ENCODE measurements around the gene WBP1L.
"Not testable (repeated sequence)": the region's sequence is repeated elsewhere in the genome, so short reads cannot be mapped to it uniquely, and the experiment has no call there.

WBP1L gene

DNA sequence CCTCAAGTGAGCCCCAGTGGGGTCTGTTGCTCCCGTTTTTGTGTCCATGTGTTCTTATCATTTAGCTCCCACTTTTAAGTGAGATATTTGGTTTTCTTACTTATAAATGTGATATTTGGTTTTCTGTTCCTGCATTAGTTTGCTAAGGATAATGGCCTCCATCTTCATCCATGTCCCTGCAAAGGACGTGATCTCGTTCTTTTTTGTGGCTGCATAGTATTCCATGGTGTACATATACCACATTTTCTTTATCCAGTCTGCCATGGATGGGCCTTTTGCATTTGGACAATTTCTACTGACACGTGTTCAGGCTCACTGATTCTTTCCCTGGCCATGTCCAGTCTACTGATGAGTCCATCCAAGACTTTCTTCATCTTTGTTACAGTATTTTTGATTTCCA lies 19.8 kb upstream of the WBP1L start:
- DNase-seq (ENCODE audit: low read depth): no peak

DNA sequence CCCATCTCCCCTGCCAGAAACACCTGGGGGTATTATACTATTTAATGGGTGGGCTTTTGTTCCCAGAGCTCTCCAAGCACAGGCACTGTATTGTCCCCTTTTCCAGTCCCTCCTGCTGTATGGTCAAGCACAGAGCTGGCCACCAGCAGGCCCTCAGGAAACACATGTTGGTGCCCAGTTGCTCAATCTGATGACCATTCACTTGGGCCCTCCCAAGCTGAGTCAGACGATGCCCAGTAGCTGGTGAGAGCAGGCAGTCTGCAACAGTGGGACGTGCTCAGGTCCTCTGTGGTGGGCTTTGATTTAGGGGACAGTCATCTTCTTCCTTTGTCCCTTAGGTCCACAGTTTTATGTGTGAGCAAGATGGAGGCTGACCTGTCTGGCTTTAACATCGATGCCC lies 17.5 kb upstream of the WBP1L start:
- no peak for DNase-seq (ENCODE audit: low read depth)

DNA sequence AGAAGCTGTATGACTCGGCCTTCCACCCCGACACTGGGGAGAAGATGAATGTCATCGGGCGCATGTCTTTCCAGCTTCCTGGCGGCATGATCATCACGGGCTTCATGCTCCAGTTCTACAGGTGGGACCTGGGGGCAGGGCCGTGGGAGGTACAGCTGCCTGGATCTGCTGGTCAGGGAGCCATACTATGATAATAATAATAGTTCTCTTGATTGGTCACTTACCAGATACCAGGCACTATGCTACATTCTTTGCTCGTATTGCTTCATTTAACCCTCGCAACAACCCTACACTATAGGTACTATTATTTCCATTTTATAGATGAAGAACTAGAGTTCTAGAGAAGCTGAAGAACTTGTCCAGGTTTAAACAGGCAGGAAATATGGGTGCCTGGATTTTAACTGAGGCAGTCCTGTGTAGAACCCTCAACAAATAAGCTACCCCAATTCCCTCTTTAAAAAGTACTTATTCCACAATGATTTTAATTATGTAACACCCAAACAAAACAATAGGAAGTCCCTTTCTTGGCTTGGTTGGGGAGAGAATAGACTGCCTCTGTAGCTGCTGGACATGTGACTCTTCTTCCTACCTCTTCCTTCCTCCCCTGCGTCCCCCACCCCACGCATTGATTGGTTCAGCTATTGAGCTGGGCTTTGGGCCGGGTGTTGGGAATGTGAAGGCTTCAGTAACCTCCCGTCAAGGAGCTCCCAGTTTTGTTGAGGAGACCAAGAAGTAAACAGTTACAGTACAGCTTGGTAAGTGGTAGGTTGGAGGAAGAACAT lies 16.5 kb upstream of the WBP1L start:
- no peak for DNase-seq (ENCODE audit: low read depth)

DNA sequence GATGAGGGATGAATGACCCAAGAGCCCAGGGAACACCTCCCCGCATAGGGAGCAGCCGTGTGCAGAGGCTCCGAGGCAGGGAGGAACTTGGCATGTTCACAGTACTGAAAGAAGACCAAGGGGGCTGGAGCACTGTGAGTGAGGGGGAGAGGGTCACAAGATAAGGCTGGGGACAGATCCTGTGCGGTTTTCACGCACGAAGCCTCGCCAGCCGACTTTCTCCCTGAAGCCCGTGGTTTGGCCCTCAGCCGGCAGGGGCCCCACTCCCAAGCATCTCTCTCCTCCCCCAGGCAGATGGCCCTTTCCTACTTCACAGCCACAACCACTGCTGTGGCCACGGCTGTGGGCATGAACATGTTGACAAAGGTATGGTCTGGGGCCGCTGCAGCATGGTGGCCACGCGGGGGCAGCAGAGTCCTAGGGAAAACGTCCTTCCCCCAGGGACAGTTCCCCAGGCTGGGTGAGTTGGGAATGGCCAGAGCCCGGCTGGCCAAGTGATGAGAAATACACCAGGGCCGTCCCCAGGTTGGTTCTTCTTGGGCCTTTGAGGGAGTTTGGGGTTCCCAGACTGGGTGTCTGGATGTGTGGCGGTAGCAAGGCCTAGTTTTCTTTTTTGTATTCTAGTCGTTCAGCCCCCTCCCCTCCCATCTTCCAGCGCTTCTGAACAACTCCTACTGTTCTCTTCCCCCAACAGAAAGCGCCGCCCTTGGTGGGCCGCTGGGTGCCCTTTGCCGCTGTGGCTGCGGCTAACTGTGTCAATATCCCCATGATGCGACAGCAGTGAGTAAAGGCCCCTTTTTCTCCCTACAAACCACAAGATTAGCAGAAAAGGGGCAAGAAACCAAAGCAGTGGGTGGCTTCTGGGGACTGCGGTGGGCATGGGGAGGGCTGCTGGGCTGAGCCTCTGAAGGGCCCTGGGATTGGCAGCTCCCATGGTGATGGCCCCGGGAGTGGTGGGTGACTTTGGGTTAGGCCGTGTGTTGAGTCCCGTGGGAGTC lies 14.4 kb upstream of the WBP1L start:
- DNase-seq (ENCODE audit: low read depth): peak; percentile 37

DNA sequence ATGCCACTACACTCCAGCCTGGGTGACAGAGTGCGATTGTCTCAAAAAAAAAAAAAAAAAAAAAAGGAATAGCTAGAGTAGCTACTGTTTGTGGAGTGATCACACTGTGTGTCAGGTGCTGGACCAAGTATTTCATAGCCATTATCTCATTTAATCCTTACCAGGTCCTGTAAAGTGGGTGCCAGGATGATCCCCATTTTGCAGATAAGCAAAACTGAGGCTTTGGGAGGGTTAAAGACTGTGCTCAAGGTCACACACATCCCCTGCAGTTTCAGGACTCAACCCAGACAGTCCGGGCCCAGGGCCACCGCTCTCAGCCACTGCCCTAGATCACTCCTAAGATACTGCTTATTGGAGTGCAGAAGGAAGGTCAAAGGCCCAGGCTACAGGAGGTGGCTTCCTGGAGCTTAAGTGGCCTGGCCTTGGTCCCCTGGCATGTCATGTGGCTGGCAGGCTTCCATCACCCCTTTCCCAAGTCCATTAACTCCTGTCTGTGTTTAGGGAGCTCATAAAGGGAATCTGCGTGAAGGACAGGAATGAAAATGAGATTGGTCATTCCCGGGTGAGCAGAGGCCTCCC lies 12.4 kb upstream of the WBP1L start:
- no peak for DNase-seq (ENCODE audit: low read depth)

DNA sequence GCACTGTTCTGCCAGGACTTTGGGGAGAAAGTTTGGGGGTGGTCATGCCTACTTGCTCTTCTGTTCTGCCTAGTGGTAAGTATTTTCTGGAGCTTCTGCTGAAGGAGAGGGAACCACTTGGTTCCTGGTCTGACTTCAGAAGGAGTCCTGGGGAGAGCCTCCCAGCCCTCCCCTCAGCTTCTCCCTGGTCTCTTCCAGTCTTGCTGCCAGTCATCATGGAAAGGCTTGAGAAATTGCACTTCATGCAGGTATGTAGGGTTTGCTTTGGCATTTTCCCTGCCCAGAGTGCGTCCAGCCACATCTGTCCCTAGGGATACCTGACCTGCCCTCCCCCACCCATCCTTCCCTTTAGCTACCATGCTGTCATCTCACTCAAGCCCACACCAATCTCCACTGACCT lies 11.1 kb upstream of the WBP1L start:
- DNase-seq (ENCODE audit: low read depth): no peak

DNA sequence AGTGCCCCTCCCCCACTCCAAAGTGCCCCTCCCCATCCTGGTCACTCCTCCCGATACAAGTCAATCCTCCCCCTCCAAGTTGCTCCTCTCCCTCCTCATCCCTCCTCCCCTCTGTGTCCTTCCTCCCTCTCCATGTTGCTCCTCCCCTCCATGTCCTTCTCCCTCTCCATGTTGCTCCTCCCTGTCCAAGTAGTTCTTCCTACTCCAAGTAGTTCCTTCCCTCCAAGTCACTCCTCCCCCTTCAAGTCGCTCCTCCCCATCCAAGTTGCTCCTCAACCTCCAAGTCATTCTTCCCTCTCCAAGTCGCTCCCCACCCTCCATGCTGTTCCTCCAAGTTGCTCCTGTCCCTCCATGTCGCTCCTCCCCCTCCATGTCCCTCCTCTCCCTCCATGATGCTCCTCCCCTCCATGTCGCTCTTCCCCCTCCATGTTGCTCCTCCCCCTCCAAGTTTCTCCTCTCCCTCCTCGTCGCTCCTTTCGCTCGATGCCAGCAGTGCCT lies 8.6 kb upstream of the WBP1L start:
- DNase-seq (ENCODE audit: low read depth): no peak

DNA sequence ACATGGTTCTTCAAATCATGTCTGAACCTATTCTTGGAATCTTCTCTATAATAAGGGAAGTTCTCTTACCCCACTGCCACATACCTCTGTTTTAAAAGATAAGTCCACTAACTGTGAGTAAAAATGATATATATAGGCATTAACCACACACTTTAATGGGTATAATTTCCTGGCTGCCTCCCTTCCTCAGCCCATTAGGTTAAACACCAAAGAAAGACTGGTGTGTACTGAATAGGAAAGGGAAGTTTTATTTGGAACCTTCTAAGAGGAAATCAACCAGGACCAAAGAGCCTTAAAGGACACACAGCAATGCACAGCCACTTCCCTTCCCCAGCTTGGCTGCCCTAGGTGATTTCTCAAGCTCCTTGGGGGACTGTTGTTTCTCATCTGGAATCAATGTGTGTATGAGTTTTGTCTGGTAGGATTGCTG lies 5.0 kb upstream of the WBP1L start:
- no peak for DNase-seq (ENCODE audit: low read depth)

DNA sequence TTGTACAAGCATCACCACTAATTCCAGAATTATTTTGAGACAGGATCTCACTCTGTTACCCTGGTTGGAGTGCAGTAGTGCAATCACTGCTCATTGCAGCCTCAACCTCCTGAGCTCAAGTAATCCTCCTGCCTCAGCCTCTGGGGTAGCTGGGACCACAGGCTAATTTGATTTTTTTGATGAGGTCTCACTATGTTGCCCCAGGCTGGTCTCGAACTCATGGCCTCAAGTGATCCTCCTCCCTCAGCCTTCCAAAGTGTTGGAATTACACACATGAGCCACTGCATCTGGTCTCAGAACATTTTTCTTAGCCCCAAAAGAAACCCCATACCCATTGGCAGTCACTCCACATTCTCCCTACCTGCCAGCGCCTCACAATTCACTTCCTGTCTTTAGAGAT lies 3.5 kb upstream of the WBP1L start:
- no peak for DNase-seq (ENCODE audit: low read depth)

DNA sequence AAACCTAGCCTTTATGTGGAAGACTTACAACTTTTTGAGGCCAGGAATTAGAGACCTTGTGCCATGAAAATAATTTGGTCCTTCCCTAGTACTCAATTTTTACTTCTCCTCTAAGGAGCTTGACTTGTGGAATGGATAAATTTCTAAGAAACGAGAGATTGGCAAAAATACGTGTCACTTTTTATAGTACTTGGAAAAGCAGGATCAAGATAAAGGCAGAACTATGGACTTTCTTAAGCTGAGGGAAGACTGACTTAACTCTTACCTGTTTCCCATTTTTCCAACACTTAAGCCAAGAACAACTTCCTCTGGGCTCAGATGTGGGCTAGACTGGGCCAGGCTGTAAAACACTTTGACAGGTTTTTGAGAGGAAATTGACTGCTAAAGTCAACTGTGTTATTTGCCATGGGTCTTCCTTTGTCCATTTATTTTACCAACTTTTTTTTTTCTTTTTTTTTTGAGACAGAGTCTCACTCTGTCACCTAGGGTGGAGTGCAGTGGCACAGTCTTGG lies 2.0 kb upstream of the WBP1L start:
- DNase-seq (ENCODE audit: low read depth): no peak

DNA sequence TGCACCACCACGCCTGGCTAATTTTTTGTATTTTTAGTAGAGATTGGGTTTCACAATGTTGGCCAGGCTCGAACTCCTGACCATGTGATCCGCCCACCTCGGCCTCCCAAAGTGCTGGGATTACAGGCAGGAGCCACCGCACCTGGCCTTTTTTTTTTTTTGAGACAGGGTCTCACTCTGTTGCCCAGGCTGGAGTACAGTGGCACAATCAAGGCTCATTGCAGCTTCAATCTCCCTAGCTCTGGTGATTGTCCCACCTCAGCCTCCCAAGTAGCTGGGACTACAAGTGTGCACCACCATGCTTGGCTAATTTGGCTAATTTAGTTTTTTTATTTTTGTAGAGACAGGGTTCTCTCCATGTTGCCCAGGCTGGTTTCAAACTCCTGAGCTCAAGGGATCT lies 1.4 kb upstream of the WBP1L start:
- not testable (repeated sequence) for DNase-seq (ENCODE audit: low read depth)

DNA sequence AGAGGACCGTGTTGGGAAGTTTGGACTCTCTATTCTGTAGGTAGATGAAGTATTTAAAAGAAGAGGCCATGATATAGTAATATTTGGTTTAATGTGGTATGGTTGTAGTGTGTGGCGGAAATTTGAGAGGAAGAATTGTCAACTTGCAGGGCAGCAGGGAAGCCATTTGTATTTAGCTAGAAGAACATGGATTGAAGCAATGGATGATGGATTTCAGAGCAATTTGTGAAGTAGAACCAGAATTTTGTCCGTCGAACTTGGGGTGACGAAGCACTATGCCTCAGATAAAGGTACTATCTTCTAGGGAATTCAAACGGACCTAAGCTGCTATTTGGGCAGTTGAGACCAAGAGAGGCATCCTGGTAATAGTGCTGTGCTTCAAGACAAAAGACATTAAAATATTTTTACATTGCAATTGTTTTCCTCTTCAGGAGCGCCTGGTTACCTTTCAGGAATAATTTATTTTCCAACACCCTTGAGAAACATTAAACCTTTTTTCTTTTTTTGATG lies 615 bp upstream of the WBP1L start:
- no peak for DNase-seq (ENCODE audit: low read depth)

DNA sequence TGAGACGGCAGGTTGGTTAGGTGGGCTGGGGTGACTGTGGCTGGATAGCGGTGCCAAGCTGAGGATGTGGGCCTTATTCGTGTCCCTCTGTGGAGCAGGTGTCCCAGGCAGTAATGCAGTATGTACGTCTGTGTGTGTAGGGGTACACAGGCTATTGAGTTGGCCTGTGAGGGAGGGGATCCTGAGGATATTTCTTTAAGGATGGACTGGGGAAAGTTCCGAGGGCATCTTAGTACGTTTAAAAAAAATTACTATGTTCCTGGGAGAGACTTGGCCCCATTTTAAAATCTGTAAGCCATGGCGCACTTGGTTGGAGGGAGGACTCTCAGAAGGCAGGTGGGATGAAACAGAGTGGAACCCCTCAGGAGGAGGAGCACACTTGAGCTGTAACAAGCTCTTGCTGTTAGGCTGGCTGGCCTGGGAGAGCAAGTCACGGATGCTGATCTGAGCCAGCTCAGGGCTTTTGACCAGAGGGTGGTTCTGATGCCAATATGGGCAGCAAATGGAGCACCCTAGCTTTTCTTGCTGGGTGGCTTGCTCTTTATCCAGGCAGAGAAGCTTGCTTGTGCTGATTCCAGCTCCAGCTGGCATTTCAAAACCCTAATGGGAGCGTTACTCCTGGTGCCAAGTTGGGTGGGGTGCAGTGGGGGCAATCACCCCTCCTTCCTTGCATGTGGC lies 765 bp downstream of the WBP1L start:
- no peak for DNase-seq (ENCODE audit: low read depth)

DNA sequence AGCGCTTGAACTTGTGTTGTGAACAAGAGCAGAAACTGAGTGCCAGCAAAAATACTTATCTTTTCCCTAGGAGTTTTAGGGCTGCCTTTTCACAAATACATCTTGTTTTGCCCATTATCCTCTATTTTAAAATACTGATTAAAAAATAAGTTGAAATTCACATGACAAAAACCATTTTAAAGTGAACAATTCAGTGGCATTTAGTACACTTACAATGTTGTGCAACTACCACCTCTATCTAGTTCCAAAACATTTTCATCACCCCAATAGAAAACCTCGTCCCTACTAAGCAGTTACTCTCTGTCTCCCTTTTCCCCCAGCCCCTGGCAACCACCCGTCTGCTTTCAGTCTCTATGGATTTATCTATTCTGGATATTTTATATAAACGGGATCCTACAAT lies 1.4 kb downstream of the WBP1L start:
- no peak for DNase-seq (ENCODE audit: low read depth)

DNA sequence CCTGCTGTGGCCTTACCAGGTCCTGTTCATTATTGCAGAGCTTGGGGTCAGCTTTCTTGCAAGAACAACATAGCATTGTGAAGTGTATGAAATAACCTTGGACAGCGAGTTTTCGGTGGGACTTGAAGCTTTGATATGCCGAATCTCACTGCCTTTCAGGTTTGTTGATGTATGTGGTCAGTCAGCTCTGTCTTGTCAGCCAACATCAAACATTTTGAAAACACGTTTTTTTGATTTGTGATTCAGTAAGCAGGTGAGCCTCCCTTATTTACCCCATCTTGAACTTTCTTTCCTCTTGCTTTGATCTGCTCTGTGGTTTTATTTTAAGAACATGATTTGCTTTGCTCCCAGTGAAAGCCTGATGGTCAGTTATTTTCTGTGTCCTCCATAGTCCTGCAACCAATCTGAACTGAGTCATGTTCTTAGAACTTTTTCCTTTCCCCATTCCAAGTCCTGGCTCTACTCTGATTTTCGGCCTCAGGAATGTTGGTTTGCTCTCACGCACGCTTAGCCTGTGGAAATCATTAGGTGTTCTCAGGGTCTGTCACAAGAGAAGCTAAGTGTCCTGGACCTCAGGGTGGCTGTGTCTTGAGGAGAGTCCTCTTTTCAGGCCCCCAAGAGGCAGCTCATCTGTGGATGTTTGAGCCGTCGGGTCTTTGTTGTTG lies 8.7 kb downstream of the WBP1L start:
- no peak for DNase-seq (ENCODE audit: low read depth)

DNA sequence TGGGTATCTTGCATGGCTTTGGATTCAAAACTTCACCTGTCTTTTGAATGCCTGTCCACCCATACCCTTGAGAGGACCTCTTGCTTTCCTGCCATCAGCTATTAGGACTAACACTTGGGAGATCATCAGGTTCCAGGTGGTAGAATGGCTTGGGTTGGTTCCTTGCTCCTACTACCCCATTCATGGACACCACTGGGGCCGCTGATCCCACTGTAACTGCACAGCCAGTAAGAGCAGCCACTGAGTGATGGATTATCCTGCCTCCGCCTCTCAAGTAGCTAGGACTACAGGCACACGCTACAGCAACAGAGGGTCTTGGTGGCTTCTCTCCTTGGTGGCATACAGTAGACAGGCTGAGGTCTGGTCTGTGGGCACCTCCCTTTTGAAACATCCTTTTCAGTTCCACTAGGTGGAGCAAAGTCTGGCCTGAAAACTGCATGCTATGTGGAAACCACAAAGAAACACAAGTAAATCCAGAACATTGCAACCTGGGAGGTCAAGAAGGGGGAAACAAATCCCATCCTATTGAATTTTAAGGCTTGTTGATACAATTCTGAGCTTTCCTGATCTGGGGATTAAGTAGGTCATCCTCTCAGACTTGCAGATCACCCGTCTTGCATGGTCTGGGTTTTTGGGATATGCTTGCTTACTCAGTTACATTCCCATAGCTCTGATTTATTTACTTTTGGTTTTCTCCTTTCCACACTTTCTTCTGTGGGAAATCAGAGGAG lies 9.4 kb downstream of the WBP1L start:
- no peak for DNase-seq (ENCODE audit: low read depth)

DNA sequence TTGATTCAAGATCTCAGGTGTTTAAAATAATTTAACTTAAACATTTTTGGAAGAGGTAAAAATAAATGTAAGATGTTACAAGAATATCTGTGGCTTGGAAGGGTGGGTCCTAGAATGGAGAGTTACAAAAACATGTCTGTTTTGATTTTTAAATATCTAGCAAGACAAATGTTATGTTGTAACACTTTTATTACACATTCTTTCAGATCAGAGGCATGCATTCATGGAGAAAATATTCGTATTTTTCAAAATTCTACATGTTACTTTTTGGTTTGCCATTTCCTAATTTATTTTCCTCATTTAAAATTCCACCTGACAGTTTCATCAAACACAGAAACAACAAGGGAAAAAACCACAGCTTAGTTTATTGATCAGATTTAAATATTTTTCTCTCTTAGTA lies 10.0 kb downstream of the WBP1L start:
- no peak for DNase-seq (ENCODE audit: low read depth)

DNA sequence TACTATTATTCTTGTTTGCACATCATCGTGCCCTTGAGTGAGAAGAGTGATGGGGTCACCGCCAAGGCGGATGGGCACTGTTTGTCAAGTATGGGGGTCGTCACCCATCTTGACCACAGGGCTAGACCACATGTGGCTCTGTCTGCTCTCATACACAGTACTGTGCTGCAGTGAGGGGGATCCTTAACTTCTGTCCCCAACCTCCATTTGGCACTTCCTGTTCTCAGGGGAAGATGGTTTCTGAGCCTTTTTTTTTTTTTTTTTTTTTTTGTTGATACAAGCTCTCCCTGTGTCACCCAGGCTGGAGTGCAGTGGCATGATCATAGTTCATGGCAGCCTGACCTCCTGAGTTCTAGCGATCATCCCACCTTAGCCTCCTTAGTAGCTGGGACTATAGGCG lies 13.6 kb downstream of the WBP1L start:
- no peak for DNase-seq (ENCODE audit: low read depth)

DNA sequence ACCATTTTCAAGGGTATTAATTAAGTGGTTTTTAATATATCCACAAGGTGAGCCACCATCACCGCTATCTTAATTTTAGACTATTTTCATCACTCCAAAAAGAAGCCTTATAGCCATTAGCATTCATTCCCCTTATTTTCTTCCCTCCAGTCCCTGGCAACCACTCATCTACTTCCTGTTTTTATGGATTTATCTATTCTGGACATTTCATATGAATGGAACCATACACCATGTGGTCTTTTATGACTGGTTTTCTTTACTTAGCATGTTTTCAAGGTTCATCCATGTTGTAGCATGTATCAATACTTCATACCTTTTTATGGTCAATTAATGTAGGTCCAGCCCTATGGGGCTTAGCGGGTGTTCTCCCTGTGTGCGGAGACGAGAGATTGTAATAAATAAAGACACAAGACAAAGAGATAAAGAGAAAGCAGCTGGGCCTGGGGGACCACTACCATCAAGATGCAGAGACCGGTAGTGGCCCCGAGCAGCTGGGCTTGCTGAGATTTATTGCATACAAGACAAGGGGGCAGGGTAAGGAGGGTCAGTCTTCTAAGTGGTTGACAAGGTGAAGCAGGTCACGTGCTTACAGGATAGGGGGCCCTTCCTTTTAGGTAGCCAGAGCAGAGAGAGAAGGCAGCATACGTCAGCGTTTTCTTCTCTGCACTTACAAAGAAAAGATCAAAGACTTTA lies 14.6 kb downstream of the WBP1L start:
- DNase-seq (ENCODE audit: low read depth): no peak

DNA sequence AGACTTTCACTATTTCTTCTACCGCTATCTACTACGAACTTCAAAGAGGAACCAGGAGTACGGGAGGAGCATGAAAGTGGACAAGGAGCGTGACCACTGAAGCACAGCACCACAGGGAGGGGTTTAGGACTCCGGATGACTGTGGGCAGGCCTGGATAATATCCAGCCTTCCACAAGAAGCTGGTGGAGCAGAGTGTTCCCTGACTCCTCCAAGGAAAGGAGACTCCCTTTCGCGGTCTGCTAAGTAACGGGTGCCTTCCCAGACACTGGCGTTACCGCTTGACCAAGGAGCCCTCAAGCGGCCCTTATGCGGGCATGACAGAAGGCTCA lies 15.2 kb downstream of the WBP1L start:
- DNase-seq (ENCODE audit: low read depth): not testable (repeated sequence)
